ENCODE measurements around the gene GLRX3.
"Not testable (repeated sequence)": the region's sequence is repeated elsewhere in the genome, so short reads cannot be mapped to it uniquely, and the experiment has no call there.

DNA sequence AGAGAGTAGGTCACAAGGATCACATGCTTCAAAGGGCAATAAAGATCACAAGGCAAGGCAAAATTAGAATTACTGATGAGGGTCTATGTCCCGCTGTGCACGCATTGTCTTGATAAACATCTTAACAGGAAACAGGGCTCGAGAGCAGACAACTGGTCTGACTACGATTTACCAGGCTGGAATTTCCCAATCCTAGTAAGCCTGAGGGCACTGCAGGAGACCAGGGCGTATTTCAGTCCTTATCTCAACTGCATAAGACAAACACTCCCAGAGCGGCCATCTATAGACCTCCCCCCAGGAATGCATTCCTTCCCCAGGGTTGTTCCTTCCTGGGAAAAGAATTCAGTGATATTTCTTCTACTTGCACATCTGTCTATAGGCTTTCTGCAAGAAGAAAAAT is 18.7 kb upstream of the GLRX3 start:
- TF ChIP-seq, protein P1, sequence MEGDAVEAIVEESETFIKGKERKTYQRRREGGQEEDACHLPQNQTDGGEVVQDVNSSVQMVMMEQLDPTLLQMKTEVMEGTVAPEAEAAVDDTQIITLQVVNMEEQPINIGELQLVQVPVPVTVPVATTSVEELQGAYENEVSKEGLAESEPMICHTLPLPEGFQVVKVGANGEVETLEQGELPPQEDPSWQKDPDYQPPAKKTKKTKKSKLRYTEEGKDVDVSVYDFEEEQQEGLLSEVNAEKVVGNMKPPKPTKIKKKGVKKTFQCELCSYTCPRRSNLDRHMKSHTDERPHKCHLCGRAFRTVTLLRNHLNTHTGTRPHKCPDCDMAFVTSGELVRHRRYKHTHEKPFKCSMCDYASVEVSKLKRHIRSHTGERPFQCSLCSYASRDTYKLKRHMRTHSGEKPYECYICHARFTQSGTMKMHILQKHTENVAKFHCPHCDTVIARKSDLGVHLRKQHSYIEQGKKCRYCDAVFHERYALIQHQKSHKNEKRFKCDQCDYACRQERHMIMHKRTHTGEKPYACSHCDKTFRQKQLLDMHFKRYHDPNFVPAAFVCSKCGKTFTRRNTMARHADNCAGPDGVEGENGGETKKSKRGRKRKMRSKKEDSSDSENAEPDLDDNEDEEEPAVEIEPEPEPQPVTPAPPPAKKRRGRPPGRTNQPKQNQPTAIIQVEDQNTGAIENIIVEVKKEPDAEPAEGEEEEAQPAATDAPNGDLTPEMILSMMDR (IDR thresholded peaks at IDR 0.05; ENCODE audit: extremely low read depth in 1 of 2, insufficient read depth in 1 of 2, low read depth in 1 of 2, low read length in 2 of 2), result not testable (repeated sequence)
- not testable (repeated sequence) for TF ChIP-seq EZH2 (IDR thresholded peaks at IDR 0.05; ENCODE audit: borderline replicate concordance, low read depth, low read length, severe bottlenecking); FOS (IDR thresholded peaks at IDR 0.05; ENCODE audit: borderline replicate concordance, insufficient read depth, low read length); POLR2A (IDR thresholded peaks at IDR 0.05; ENCODE audit: low read depth, low read length); GATA2 (IDR thresholded peaks at IDR 0.05; ENCODE audit: insufficient read depth, insufficient read length, low read depth, low read length); POLR2AphosphoS5 (IDR thresholded peaks at IDR 0.05; ENCODE audit: insufficient read depth, low read depth, low read length); JUN (IDR thresholded peaks at IDR 0.05; ENCODE audit: borderline replicate concordance, insufficient read depth, insufficient read length, low read depth)

Data from endothelial cell of umbilical vein (primary cell).